ENCODE measurements around the gene CCDC24. TPM values are rescaled to one million over a fixed set of nuclear protein-coding genes. Genes with fewer than 3 reads are reported as not detected.

Gene CCDC24
- total RNA-seq, 1 experiment from 2014 or later: 11.8 TPM

- H3K9me3 Mint-ChIP-seq: no peaks in the 10 kb centered on the region
- no CpG with 5 or more reads among the region's 8 CpGs for WGBS (ENCODE audit: extremely low coverage, insufficient read length, low lambda C conversion rate)
Observed at GRCh38 chr1:44002165-44002564, 10.8 kb downstream of the CCDC24 start.

More at GRCh38 chr1:44002165-44002564, 10.8 kb downstream of the CCDC24 start:
- Histone ChIP-seq H3K79me1 (ENCODE audit: insufficient read depth, low read depth, low read length, poor library complexity, severe bottlenecking) (no peaks in the 10 kb centered on the region), H4K91ac (ENCODE audit: insufficient read length, low read depth, low read length) (no peak overlapping the region), H3K23me2 (ENCODE audit: insufficient read length, low read depth, low read length, poor library complexity, severe bottlenecking) (no peaks in the 10 kb centered on the region), H3K4ac (ENCODE audit: low read depth, low read length) (no peak overlapping the region), H3K9ac (ENCODE audit: extremely low read depth, insufficient read length, low read length) (no peak overlapping the region), H3T11ph (ENCODE audit: low read length) (no peak overlapping the region), H4K5ac (ENCODE audit: insufficient read length, low read depth, low read length) (no peak overlapping the region), H2AK5ac (ENCODE audit: insufficient read length, low read length) (no peak overlapping the region), H2BK15ac (ENCODE audit: low read depth, low read length) (no peak overlapping the region), H2BK12ac (ENCODE audit: insufficient read length, low read depth, low read length) (no peak overlapping the region), H4K20me1 (ENCODE audit: control insufficient read depth, insufficient read depth, insufficient read length) (no peaks in the 10 kb centered on the region), H3K23ac (ENCODE audit: insufficient read length, low read depth, low read length) (no peak overlapping the region), H3K9me3 (ENCODE audit: control insufficient read depth, low read depth, low read length) (no peaks in the 10 kb centered on the region), H4K8ac (replicated peaks; ENCODE audit: insufficient read length, low read depth, low read length) (no peak overlapping the region), H3K4me1 (ENCODE audit: insufficient read depth, low read length) (no peaks in the 10 kb centered on the region), H2BK20ac (ENCODE audit: low read depth, low read length, poor library complexity, severe bottlenecking) (no peak overlapping the region), H3K18ac (ENCODE audit: insufficient read length, low read depth, low read length) (no peak overlapping the region), H3K56ac (ENCODE audit: insufficient read length, low read depth, low read length) (no peak overlapping the region), H2BK120ac (ENCODE audit: low read depth, low read length, poor library complexity, severe bottlenecking) (no peak overlapping the region), H2AFZ (ENCODE audit: low read length) (no peak overlapping the region), H3K79me2 (ENCODE audit: insufficient read depth, low read length) (no peaks in the 10 kb centered on the region), H3K4me2 (ENCODE audit: insufficient read depth, insufficient read length, low read length) (no peak overlapping the region), H2BK5ac (ENCODE audit: insufficient read length, low read length) (no peak overlapping the region), H3K14ac (ENCODE audit: insufficient read depth, low read length) (no peak overlapping the region), H3K27ac (ENCODE audit: insufficient read length, low read depth, low read length) (no peak overlapping the region), H3K27me3 (ENCODE audit: insufficient read depth, low read length) (no peaks in the 10 kb centered on the region)
- Mint-ChIP-seq H3K27me3 (ENCODE audit: low read depth) (no peaks in the 10 kb centered on the region; the same call in 1 of the 2 replicates), H3K4me3 (no peak overlapping the region; a peak in 1 of 5 replicates), H3K27ac (no peak overlapping the region), H3K36me3 (ENCODE audit: insufficient read depth in 1 of 3, low read depth in 3 of 3) (peaks cover 8 to 57% (median 36%) of the 10 kb centered on the region in 3 experiments), H3K4me1 (peaks cover 4 to 5% of the 10 kb centered on the region in 2 experiments; a peak in 2 of 4 replicates)
- no peak for TF ChIP-seq CTCF (conservative IDR thresholded peaks at IDR 0.05)
- DNase-seq: no peak

All from H9 (cell line).